GM19023 (cell line): ENCODE measurements around the gene INAFM2.

Source experiments
- ATAC-seq: cut with Tn5 transposase; IDR thresholded peaks from one replicate; pipeline ENCODE4 v1.9.1; 2021; ENCODE audit warnings: mild to moderate bottlenecking, moderate library complexity; ENCODE audit not compliant: unreplicated experiment

Gene INAFM2

GRCh38 chr15:40305281-40305680 lies 18.2 kb upstream of the INAFM2 start:
- ATAC-seq, result no peak

- ATAC-seq, result no peak
Measured at GRCh38 chr15:40306371-40306770, 17.1 kb upstream of the INAFM2 start.

- ATAC-seq, result no peak
Measured at GRCh38 chr15:40306908-40307307, 16.6 kb upstream of the INAFM2 start.

GRCh38 chr15:40307421-40308211 lies 15.9 kb upstream of the INAFM2 start, which contains the start of gene PLCB2:
Gene PLCB2, minus strand, starts transcription at chr15:40307935. Its CDS starts 263 bp downstream, at chr15:40307672.
- peak; percentile 54 for ATAC-seq

GRCh38 chr15:40309344-40309862 lies 14.1 kb upstream of the INAFM2 start:
- ATAC-seq, result no peak

- no peak for ATAC-seq
Measured at GRCh38 chr15:40310001-40310959, 13.2 kb upstream of the INAFM2 start.

GRCh38 chr15:40310993-40311392 lies 12.5 kb upstream of the INAFM2 start:
- no peak for ATAC-seq

GRCh38 chr15:40312370-40313158 lies 10.9 kb upstream of the INAFM2 start:
- no peak for ATAC-seq

- no peak for ATAC-seq
Measured at GRCh38 chr15:40313531-40314398, 9.7 kb upstream of the INAFM2 start.

- ATAC-seq, result no peak
Measured at GRCh38 chr15:40314723-40315276, 8.7 kb upstream of the INAFM2 start.

GRCh38 chr15:40316931-40317330 lies 6.6 kb upstream of the INAFM2 start:
- ATAC-seq, result no peak

- ATAC-seq, result no peak
Measured at GRCh38 chr15:40317580-40317979, 5.9 kb upstream of the INAFM2 start.

- no peak for ATAC-seq
Measured at GRCh38 chr15:40320409-40320808, 3.1 kb upstream of the INAFM2 start.

GRCh38 chr15:40320931-40321371 lies 2.5 kb upstream of the INAFM2 start:
- no peak for ATAC-seq

- ATAC-seq, result no peak
Measured at GRCh38 chr15:40322531-40323238, 807 bp upstream of the INAFM2 start.

- ATAC-seq, result peak; percentile 11
Measured at GRCh38 chr15:40323953-40324937, 753 bp downstream of the INAFM2 start.

- no peak for ATAC-seq
Measured at GRCh38 chr15:40325188-40325587, 1.7 kb downstream of the INAFM2 start.
